ENCODE data around the gene PLXNB3. TPM values are rescaled to one million over a fixed set of nuclear protein-coding genes. Genes with fewer than 3 reads are reported as not detected.
"Not testable (repeated sequence)": the region's sequence is repeated elsewhere in the genome, so short reads cannot be mapped to it uniquely, and the experiment has no call there.

The PLXNB3 gene
- 0.60 and 1.6 TPM in 2 replicates for total RNA-seq (2014; rRNA removed; shearing (Covaris generic))

DNA sequence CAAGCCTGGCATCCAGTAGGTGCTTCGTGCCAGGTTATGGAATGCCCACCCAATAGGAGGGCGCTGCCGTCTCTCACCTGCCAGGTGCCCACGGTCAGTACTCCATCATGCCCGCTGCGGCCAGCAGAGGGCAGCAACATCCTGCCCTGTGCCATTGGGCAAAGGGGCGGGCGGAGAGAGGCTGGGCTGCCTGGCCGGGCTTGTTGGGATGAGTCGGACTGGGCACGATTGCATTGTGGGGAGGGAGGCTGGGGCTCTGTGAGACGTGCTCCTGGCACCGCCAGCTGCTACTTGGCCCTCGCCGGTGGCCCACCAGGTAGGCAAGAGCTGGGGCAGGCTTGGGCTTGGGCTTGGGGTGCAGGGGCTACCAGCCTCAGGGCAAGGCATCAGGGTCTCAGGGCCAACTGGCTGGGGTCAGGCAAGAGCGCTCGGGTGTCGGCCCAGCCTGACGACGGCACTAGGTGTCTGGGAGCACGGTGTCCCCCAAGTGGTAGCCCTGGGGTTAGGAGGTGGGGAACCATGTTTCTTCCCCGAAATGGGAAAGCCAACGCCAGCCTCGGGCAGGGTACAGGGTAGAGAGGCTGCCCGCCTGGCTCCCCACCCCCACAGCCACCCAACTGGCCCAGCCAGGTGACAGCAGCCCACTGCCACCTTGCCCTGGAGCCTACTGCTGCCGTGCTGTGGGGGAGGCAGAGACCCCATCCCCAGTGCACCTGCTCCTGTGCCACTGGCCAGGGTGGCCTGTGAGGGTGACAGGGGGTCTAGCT is at the start of gene PLXNB3:
TSS of gene PLXNB3 (plus strand) at position 261 of the 767 bp plus-strand sequence. CDS start 1,287 bp downstream, outside the sequence.
- peak; percentile 77 for DNase-seq (ENCODE audit: low spot score)

DNA sequence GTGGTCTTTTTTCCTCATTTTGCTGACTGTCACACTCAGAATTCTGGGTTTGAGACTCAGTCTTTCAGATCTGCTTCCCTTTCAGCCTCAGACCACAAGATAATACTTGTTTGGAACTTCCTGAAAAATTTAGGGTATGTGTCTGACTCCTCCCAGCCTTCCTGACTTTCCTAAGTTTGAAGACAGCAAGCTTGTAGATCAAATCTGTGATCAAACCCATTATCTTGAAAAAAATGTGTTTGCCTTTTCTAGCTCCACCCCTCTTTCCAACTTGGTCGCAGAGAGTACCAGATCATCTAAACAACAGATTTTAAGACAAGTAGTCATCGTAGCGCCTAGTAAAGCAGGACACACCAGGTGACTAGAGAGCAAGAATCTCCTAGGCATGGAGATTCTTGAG is 49.8 kb upstream of the PLXNB3 start:
- DNase-seq (ENCODE audit: low spot score) = no peak

DNA sequence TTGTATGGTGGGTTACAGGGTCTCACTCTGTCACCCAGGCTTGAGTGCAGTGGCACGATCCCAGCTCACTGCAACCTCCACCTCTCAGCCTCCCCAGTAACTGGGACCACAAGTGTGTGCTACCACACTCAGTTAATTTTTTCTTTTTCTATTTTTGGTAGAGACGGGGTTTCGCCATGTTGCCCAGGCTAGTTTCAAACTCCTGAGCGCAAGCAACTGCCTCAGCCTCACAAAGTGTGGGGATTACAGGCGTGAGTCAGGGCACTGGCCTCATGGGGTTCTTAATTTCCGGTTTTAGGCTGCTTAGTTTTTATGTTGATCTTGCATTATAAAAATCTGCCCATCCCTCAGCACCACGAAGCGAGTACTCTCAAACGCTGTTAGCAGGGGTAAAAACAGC is 46.6 kb upstream of the PLXNB3 start:
- no peak for DNase-seq (ENCODE audit: low spot score)

DNA sequence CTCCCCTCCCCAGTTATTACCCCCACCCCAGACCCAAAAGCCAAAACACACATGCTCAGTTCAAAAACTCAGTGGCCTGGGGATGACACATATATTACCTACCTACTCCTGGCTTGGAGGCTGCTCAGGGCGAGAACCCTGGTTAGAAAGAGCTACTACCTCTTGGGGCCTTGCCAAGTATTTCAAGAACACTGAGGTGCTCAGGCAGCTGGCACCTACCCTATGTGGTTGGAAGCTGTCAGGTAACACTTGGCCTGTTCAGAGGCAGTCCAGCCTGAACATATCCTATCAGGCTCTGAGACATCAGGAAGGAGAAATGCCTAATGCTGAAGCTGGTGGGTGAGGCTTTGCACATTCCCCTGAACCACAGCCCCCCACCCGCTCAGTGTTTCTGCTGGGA is 44.8 kb upstream of the PLXNB3 start:
- no peak for DNase-seq (ENCODE audit: low spot score)

DNA sequence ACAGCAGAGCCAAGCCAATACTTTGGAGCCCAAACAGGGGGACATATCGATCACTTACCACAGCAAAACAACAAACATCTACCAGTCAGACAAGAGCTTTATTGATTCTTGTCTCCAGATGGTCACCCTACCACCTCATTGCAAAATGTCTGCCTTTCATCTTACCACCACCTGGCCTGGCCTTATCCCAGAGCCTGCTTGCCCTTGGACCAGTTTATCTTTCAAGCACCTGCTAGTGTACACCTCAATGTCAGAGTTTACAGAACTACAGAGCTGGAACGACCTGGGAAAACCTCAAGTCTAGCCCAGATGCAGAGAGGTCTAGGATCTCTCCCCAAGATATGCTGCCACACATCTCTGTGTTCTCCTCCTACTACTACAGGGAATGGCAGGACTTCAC is 44.3 kb upstream of the PLXNB3 start:
- no peak for DNase-seq (ENCODE audit: low spot score)

DNA sequence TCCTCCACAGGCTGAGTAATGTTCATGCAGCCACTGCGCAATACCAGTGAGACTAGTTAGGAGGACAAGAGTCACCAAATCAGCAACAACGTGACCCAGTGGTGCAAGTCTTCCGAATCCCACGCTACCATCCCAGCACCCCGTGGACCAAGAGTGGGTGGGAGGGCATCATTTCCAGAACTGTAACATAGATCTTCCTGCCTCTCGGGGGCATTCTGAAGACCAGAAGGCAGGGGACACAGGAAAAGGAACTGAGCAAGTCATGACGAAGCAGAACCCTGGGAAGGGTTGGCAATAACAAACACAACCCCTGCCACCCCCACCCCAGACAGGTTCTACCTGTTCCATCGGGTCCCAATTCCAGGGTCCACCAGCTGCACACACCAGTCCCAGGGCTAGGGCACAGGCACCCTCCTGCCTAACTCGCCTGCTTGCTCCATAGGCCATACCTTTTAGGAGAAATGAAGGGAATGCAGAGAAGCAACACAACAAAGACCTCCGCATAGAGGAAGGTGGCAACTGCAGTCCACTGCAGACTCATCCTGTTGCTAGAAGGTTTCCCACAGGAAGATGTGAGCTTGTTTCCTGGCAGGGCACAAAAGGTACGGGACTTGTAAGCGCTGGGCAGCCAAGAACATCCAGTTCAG is 41.2 kb upstream of the PLXNB3 start:
- no peak for DNase-seq (ENCODE audit: low spot score)

DNA sequence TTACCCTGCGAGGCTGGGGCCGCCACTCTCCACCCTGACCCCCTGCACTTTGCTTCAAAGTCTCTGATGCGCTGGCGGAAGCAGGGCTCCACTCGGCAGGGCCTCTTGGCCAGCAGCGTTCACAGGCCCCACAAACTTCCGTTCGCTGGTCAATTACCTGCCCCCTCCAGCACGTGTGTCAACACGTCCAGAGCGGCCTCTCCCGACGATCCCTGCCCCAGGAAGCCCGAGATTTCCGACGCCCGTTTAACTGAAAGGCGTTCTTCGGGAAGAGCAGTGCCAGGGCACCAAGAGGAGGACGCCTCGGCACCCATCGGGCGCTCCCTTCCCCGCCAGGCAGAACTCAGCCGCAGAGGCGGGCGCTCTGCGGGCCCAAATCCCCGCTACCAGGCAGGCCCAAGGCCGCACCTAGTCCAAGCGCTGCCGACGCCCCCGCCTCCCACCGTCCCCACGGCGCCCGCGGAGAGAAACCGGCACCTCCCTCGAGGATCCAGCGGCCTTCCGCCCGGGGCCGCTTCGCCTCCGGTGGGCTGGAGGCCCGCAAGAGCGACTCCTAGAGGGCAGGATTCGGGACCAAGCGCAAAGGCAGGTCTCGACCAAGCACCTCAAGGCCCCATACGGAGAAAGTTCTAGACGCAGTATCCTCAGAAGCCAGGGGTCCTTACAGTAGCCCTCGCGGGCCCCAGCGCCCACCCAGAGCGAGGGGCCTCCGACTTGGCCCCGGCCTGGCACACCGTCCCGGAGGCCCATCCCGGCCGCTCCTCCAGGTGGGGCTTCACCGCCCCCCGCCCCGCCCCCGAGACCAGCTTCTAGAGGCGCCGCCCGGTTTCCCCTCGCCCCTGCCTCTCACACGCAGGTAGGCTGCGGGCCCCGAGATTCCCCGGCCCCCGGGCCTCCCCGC is 40.4 kb upstream of the PLXNB3 start:
- DNase-seq (ENCODE audit: low spot score) = peak; percentile 37

DNA sequence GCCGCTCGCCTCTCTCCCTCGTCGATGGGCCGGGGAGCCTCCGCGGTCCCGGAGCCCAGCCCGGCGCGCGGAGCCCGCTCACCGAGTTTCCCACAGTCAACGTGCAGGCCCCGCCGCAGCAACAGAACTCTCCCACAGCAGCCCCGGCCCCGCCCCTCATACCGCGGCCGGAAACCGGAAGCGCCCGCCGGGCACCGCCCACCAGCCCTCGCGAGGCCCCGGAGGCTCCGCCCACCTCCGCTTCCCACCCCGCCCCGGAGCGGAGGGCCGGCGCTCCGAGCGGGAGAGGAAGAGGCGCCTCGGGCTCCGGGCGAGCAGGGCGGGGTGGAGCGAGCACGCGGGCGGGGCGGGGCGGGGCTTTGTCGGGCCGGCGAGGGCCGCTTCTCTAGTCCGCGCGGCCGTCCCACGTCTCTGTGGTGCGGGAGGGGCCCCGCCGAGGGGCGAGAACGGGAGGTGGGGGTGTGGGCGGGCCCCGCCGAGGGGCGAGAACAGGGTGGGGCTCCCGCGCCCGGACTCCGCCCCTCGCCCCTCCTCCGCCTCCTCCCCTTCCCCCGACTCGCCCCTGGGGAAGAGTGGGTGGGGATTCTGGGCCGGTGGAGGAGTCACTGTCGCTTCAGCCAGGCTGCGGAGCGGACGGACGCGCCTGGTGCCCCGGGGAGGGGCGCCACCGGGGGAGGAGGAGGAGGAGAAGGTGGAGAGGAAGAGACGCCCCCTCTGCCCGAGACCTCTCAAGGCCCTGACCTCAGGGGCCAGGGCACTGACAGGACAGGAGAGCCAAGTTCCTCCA is 39.6 kb upstream of the PLXNB3 start, which contains the start of the genes ABCD1 and BCAP31:
TSS of gene ABCD1 (plus strand) at position 605 of the 787 bp plus-strand sequence. CDS start 411 bp downstream, outside the sequence.
TSS of gene BCAP31 (minus strand) at position 136 of the 787 bp plus-strand sequence. CDS start 1,143 bp downstream, outside the sequence.
- DNase-seq (ENCODE audit: low spot score) = peak; percentile 64

DNA sequence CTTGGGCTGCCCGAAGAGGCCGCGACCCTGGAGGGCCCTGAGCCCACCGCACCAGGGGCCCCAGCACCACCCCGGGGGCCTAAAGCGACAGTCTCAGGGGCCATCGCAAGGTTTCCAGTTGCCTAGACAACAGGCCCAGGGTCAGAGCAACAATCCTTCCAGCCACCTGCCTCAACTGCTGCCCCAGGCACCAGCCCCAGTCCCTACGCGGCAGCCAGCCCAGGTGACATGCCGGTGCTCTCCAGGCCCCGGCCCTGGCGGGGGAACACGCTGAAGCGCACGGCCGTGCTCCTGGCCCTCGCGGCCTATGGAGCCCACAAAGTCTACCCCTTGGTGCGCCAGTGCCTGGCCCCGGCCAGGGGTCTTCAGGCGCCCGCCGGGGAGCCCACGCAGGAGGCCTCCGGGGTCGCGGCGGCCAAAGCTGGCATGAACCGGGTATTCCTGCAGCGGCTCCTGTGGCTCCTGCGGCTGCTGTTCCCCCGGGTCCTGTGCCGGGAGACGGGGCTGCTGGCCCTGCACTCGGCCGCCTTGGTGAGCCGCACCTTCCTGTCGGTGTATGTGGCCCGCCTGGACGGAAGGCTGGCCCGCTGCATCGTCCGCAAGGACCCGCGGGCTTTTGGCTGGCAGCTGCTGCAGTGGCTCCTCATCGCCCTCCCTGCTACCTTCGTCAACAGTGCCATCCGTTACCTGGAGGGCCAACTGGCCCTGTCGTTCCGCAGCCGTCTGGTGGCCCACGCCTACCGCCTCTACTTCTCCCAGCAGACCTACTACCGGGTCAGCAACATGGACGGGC is 38.8 kb upstream of the PLXNB3 start:
- DNase-seq (ENCODE audit: low spot score) = no peak

DNA sequence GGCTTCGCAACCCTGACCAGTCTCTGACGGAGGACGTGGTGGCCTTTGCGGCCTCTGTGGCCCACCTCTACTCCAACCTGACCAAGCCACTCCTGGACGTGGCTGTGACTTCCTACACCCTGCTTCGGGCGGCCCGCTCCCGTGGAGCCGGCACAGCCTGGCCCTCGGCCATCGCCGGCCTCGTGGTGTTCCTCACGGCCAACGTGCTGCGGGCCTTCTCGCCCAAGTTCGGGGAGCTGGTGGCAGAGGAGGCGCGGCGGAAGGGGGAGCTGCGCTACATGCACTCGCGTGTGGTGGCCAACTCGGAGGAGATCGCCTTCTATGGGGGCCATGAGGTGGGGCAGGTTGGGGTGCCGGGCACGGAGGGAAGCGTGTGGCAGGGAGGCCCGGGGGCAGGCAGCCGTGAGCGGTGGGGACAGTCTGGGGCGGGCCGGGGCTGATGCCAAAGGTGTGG is 38.2 kb upstream of the PLXNB3 start:
- no peak for DNase-seq (ENCODE audit: low spot score)

DNA sequence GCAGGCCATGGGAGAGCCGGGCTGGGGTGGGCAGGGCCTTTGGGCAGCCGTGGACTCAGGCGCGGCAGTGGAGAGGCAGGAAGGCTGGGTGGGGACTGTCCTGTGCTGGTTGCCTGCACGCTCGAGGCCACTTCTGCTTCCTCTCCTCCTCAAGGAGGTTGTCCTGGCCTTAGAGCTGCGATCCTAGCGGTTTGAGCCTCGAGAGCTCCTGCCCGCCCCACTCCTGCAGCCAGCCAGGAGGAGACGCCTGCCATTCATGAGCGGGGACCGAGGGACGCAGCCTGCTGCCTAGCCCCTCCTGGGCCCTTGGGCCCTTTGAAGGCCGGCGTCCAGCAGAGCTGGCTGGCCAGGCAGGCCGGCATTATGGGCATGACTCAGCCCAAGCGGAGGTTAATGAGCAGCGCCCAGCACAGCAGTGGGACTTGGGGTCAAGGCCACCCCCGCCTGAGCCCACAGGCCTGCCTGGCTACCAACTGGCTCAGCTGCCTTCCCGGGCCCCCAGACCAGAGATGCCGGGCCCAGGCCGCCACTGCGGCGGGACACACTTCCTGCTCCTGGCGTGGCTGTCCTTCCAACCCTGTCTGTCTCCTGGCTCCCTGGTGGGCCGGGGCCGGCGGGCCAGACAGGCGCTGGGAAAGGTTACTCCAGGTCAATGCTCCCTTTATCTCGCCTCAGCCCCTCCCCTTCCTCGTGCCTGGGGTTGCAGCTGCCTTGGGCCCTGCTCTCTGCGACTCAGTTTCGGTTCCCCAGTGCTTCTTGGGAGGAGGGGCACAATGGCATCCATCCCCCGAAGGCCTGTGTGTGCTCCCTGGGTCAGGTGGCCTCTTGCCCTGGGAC is 37.5 kb upstream of the PLXNB3 start:
- DNase-seq (ENCODE audit: low spot score) = peak; percentile 68

DNA sequence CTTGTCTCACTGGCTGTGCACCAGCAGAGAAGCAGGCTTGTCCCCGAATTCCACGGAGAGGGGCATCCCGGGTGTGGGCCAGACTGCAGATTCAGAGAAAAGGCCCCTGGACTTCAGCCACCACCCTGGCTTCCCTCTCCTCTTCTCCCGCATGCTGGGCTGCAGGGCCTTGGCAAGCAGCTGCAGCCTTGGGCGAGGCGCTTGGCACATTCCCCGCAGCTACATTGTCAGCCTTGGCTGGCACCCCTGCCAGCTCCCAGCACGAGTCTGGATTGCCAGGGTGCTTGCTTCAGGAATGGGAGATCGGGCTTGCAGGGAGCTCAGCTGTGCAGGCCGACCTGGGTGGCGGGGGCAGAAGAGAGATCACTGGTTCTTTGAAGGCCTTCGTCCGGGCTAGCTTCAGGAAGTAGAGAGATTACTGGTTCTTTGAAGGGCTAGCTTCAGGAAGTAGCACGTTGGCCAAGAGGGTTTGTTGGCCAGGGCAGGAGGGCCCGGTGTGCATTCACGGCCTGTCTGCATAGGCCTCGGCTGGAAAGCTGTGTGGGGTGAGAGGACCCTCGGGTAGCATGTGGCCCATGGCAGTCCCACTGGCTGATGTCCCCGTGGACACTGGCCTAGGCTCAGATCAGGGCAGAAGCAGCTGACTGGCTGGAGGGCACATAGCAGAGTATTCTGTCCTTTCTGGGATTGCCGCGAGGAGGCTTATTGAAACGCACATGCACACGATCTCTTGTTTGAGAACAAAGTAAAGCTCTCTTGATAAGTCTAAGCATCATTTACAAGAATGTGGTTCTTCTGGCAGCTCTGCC is 36.7 kb upstream of the PLXNB3 start:
- peak; percentile 16 for DNase-seq (ENCODE audit: low spot score)

DNA sequence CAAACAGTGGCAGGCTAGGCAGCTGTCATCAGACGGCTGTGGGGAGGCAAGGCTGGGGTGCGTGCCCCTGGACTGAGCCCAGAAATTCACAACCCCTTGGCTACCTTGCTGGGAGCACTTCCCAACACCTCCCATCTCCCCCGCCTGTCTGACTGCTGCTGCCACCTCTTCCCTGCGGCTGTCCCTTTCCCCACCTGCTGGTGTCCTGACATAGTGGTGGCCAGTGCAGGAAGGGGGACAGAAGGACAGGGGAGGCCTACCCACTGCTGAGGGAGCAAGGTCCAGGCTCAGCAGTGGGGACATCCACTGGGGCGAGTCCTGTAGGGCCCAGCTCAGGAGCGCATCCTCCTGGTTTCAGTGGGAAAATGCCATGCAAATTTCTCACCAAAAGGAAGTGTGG is 36.0 kb upstream of the PLXNB3 start:
- no peak for DNase-seq (ENCODE audit: low spot score)

DNA sequence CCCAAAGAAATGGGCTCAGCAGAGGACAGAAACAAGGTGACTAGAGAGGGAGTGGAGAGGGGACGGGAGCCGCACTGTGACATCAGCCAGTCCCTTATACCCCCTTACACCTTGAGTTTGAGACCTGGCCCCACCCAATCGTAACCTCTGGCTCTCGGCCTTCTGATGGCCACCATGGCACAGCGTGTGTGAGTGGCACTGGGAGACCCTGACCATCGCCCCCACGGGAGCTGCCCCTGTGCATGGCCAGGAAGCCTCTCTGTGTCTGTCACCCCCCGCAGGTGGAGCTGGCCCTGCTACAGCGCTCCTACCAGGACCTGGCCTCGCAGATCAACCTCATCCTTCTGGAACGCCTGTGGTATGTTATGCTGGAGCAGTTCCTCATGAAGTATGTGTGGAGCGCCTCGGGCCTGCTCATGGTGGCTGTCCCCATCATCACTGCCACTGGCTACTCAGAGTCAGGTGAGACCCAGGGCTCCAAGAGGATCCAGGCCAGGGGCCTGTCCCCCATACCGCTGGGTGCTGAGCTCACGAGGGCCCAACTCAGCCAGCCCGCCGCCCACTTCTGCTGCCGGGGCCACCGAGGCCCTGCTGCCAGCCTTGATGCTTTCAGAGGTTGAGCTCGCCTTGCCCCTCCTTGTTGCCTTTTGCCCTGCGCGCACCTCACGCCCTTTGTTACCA is 35.0 kb upstream of the PLXNB3 start:
- DNase-seq (ENCODE audit: low spot score) = no peak

DNA sequence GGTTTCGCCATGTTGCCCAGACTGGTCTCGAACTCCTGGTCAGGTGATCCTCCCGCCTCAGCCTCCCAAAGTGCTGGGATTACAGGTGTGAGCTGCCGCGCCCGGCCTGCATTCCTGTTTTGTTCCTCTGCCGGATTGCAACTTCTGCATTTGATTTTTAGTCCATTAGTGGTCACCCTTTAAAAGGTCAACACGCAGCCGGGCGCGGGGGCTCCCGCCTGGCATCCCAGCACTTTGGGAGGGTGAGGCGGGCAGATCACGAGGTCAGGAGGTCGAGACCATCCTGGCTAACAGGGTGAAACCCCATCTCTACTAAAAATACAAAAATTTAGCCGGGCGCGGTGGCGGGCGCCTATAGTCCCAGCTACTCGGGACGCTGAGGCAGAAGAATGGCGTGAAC is 33.9 kb upstream of the PLXNB3 start:
- DNase-seq (ENCODE audit: low spot score) = not testable (repeated sequence)

DNA sequence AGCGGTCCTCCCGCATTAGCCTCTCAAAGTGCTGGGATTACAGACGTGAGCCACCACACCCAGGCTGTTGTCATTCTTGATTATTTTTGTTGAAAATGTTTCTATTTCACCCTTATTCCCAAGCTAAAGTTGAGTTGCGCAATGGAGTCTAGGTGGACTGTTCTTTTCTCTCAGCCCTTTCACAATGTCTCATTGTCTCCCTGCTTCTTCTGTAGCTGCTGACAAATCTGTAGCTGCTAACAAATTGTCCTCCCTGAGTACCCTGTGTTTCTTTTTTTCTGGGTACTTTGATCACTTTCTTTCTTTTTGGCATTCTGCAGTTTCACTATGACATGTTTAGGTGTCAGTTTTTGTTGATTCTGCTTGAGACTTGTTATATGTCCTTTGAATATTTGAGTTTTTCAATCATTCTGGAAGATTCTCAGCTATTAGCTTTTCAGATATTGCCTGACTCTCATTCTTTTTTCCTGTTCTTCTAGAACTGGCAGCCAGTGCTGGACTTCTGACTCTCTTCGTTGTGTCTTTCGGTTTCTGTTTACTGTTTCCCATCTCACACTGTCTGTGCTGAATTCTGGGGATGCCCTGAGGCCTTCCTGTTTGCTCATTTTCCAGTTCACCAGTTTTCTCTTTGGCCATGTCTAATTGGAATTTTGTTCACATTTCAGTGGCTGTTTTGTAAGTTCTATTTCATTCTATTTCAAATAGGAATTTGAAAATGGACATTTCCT is 32.8 kb upstream of the PLXNB3 start:
- no peak for DNase-seq (ENCODE audit: low spot score)

DNA sequence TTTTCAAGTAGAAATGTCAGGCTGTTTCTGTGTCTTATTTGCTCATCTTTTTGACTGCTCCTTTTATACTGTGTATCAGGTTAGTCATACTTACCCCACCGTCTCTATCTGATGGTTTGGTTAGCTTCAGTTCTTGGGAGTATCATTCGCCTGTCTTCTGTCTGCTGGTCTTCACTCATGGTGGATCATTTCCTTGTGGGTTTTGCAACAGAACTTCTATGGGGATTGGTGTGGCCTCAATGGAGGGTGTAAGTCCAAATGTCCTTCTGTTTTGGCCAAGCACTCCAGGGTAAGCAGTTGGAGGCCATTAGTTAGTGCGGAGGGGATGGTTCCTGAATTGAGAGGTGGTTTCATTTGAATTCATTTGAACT is 32.2 kb upstream of the PLXNB3 start:
- no peak for DNase-seq (ENCODE audit: low spot score)
